A549 (cell line): ENCODE results near the gene DDX47.

Source experiments
- CTCF ChIP-seq: fragments of >200 bp; sonication (Bioruptor Twin); formaldehyde crosslinking; IDR thresholded peaks from 3 replicates; pipeline ENCODE4 v1.5.1; 2016
- ESRRA ChIP-seq: fragments of 150-350 bp; IDR thresholded peaks from 2 replicates; pipeline ENCODE4 v1.6.1; 2014; ENCODE audit warnings: mild to moderate bottlenecking, low read length, borderline replicate concordance
- MAX ChIP-seq: IDR thresholded peaks from 2 replicates; pipeline ENCODE4 v1.6.1; 2012
- RAD21 ChIP-seq, 2 experiments: fragments of >200 bp in 1 of 2; sonication (Bioruptor Twin) in 1 of 2; formaldehyde crosslinking in 1 of 2; IDR thresholded peaks in 1 of 2; conservative IDR thresholded peaks in 1 of 2; 2 replicates in 1 of 2; 3 replicates in 1 of 2; pipeline ENCODE4 v1.6.1; 2012 to 2018; ENCODE audit warnings: inconsistent platforms in 1 of 2
- RFX5 ChIP-seq: fragments of 450-650 bp; IDR thresholded peaks from 2 replicates; pipeline ENCODE4 v1.7.1; 2014; ENCODE audit warnings: antibody characterized with exemption, mild to moderate bottlenecking, moderate library complexity

- TF ChIP-seq CTCF = no peak
- no peak for TF ChIP-seq RFX5
- TF ChIP-seq RAD21 (conservative IDR thresholded peaks at IDR 0.05 in 1 of 2, IDR thresholded peaks at IDR 0.05 in 1 of 2) = no peak
- no peak for TF ChIP-seq MAX
- no peak for TF ChIP-seq ESRRA
These were observed 477 bp upstream of the DDX47 start for GRCh38 chr12:12812618-12813119.
